ENCODE data around the gene PCDHGA12.
"Not testable (repeated sequence)": the region's sequence is repeated elsewhere in the genome, so short reads cannot be mapped to it uniquely, and the experiment has no call there.

GRCh38 chr5:141414548-141415274 lies 15.6 kb upstream of the PCDHGA12 start:
- not testable (repeated sequence) for TF ChIP-seq POLR2A (IDR thresholded peaks at IDR 0.05)
- TF ChIP-seq, protein P1, sequence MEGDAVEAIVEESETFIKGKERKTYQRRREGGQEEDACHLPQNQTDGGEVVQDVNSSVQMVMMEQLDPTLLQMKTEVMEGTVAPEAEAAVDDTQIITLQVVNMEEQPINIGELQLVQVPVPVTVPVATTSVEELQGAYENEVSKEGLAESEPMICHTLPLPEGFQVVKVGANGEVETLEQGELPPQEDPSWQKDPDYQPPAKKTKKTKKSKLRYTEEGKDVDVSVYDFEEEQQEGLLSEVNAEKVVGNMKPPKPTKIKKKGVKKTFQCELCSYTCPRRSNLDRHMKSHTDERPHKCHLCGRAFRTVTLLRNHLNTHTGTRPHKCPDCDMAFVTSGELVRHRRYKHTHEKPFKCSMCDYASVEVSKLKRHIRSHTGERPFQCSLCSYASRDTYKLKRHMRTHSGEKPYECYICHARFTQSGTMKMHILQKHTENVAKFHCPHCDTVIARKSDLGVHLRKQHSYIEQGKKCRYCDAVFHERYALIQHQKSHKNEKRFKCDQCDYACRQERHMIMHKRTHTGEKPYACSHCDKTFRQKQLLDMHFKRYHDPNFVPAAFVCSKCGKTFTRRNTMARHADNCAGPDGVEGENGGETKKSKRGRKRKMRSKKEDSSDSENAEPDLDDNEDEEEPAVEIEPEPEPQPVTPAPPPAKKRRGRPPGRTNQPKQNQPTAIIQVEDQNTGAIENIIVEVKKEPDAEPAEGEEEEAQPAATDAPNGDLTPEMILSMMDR (IDR thresholded peaks at IDR 0.05), result not testable (repeated sequence)
